B cell (primary cell): ENCODE data around the gene GLRX. TPM values are rescaled to one million over a fixed set of nuclear protein-coding genes. Genes with fewer than 3 reads are reported as not detected.
A peak's percentile ranks its signal among the peaks of the same experiment; 100 is the strongest.
"Not testable (repeated sequence)": the region's sequence is repeated elsewhere in the genome, so short reads cannot be mapped to it uniquely, and the experiment has no call there.

Experiments used
- ATAC-seq: fragments of 200-7000 bp; cut with Tn5 transposase; one replicate; pipeline ENCODE4 v1.10.0; 2021; ENCODE audit warnings: low read depth, mild to moderate bottlenecking, moderate number of reproducible peaks, moderate library complexity
- CTCF ChIA-PET: fragments of 350-600 bp; sonication (Branson Sonifier 250); formaldehyde crosslinking; loops from one replicate; lab custom pipeline; 2021; ENCODE audit warnings: antibody characterized with exemption, inconsistent platforms; lab: Charles Lee
- POLR2A ChIA-PET: fragments of 350-600 bp; sonication (Branson Sonifier 250); formaldehyde crosslinking; loops from one replicate; lab custom pipeline; 2021; ENCODE audit warnings: antibody characterized with exemption; lab: Charles Lee
- DNase-seq: peaks from one replicate; pipeline ENCODE4 v3.0.0; 2013
- H2AFZ ChIP-seq: 2 replicates; pipeline ENCODE4 v1.6.1; 2012; ENCODE audit warnings: mild to moderate bottlenecking, low read depth, low read length; ENCODE audit not compliant: insufficient read depth, poor library complexity, severe bottlenecking
- H3K27ac ChIP-seq, 2 donors: 1 replicate in 1 of 2; 2 replicates in 1 of 2; pipeline ENCODE4 v1.5.1; 2012 to 2013; ENCODE audit warnings: low read length in 2 of 2, mild to moderate bottlenecking in 2 of 2, moderate library complexity in 1 of 2
- H3K27me3 ChIP-seq, 4 experiments: fragments of 200-600 bp in 1 of 4; sonication (generic) in 1 of 4; replicated peaks in 1 of 4; 1 replicate in 2 of 4; 2 replicates in 2 of 4; pipeline versions ENCODE4 v1.6.1 to v1.7.0; 2013 to 2016; ENCODE audit warnings: low read length in 3 of 4, mild to moderate bottlenecking in 2 of 4, mixed read lengths in 1 of 4, moderate library complexity in 1 of 4; ENCODE audit not compliant: insufficient read depth in 4 of 4, control insufficient read depth in 3 of 4; ENCODE audit errors: control extremely low read depth in 1 of 4
- H3K36me3 ChIP-seq, 2 experiments: replicated peaks in 1 of 2; 1 replicate in 1 of 2; 2 replicates in 1 of 2; pipeline versions ENCODE4 v1.6.1 to v1.7.1; 2013; ENCODE audit warnings: low read length in 1 of 2; ENCODE audit not compliant: insufficient read depth in 2 of 2, control insufficient read depth in 1 of 2; ENCODE audit errors: control extremely low read depth in 1 of 2, extremely low read depth in 1 of 2
- H3K4me1 ChIP-seq, 2 donors: fragments of 200-600 bp in 1 of 2; sonication (generic) in 1 of 2; 1 replicate in 1 of 2; 2 replicates in 1 of 2; pipeline versions ENCODE4 v1.5.1 to v1.6.1; 2013 to 2017; ENCODE audit warnings: low read length in 2 of 2; ENCODE audit not compliant: control insufficient read depth in 2 of 2, insufficient read depth in 2 of 2
- H3K4me2 ChIP-seq: replicated peaks from 2 replicates; pipeline ENCODE3; 2012; ENCODE audit warnings: mild to moderate bottlenecking, low read depth, low read length; ENCODE audit not compliant: poor library complexity, severe bottlenecking
- H3K4me3 ChIP-seq, 5 experiments: fragments of 200-600 bp in 1 of 5; sonication (generic) in 1 of 5; 1 replicate in 3 of 5; 2 replicates in 2 of 5; pipeline versions ENCODE4 v1.5.1 to v1.7.0; 2011 to 2016; ENCODE audit warnings: low read length in 4 of 5, mild to moderate bottlenecking in 4 of 5, low read depth in 2 of 5, control low read depth in 1 of 5, moderate library complexity in 1 of 5; ENCODE audit not compliant: insufficient read depth in 1 of 5; ENCODE audit errors: control extremely low read depth in 1 of 5, extremely low read depth in 1 of 5
- H3K79me2 ChIP-seq: fragments of 200-600 bp; sonication (generic); one replicate; pipeline ENCODE4 v1.6.0; 2016; ENCODE audit warnings: low read length; ENCODE audit not compliant: control insufficient read depth, insufficient read depth
- H3K9ac ChIP-seq: fragments of 200-600 bp; sonication (generic); 2 replicates; pipeline ENCODE4 v1.6.1; 2017; ENCODE audit warnings: mild to moderate bottlenecking, low read length, moderate library complexity
- H3K9me3 ChIP-seq, 3 donors: one replicate each; pipeline versions ENCODE4 v1.6.1 to v1.7.1; 2013; ENCODE audit warnings: low read length in 2 of 3; ENCODE audit not compliant: control insufficient read depth in 2 of 3, insufficient read depth in 1 of 3; ENCODE audit errors: control extremely low read depth in 1 of 3
- H4K20me1 ChIP-seq: 2 replicates; pipeline ENCODE4 v1.6.0; 2012; ENCODE audit warnings: mild to moderate bottlenecking, low read length; ENCODE audit not compliant: insufficient read depth, control insufficient read depth, poor library complexity, severe bottlenecking
- H3K27ac Mint-ChIP-seq: one replicate; pipeline ENCODE4 v1.8.0; 2021; ENCODE audit warnings: mixed read lengths
- H3K27me3 Mint-ChIP-seq: one replicate; pipeline ENCODE4 v1.8.0; 2021; ENCODE audit warnings: mixed read lengths
- H3K4me1 Mint-ChIP-seq: one replicate; pipeline ENCODE4 v1.8.0; 2021; ENCODE audit warnings: mixed read lengths
- H3K4me3 Mint-ChIP-seq: one replicate; pipeline ENCODE4 v1.8.0; 2021; ENCODE audit warnings: mixed read lengths
- H3K9me3 Mint-ChIP-seq: one replicate; pipeline ENCODE4 v1.8.0; 2022; ENCODE audit warnings: mixed read lengths; ENCODE audit not compliant: insufficient read depth
- CTCF ChIP-seq: fragments of 200-600 bp; IDR thresholded peaks from one replicate; pipeline ENCODE4 v1.8.0; 2022; ENCODE audit warnings: antibody characterized with exemption, mild to moderate bottlenecking
- EZH2 ChIP-seq: IDR thresholded peaks from 2 replicates; pipeline ENCODE4 v1.6.1; 2012; ENCODE audit warnings: borderline replicate concordance, low read depth, mild to moderate bottlenecking, moderate library complexity, low read length; ENCODE audit not compliant: insufficient read depth, poor library complexity, severe bottlenecking
- WGBS: methylation state at CpG from one replicate; pipeline ENCODE4 v1.1.5; 2013; ENCODE audit warnings: missing lambda C conversion rate; ENCODE audit not compliant: insufficient coverage; 5-methylcytosine and 5-hydroxymethylcytosine counted together
- intact Hi-C: fragments of 100-400 bp; cut with micrococcal nuclease; formaldehyde crosslinking; loops from one replicate; pipeline ENCODE4 v1.10.0; 2022
- polyA plus RNA-seq: library from polyadenylated mRNA; depleted of rRNA; stranded (reverse); fragments of >200 nt; gene quantifications from 2 replicates; pipeline ENCODE4 v1.2.3, GENCODE V29; 2012
- total RNA-seq, 2 donors: library from RNA; stranded (reverse); fragments of 120-200 nt in 1 of 2; gene quantifications; 1 replicate in 1 of 2; 2 replicates in 1 of 2; pipeline versions ENCODE4 v1.2.3 to v1.2.4, GENCODE V29; 2013 to 2022

GLRX gene
- total and polyA plus RNA-seq, 2 donors (not counting 1 experiment from before 2014, with no cell fraction given): 44.6 to 54.8 TPM

- Histone ChIP-seq H3K9me3 (peaks cover 0 to 5% (median 0%) of the 10 kb centered on the region in 3 donors), H3K9ac (peak overlapping the region; percentile 38), H3K79me2 (no peaks in the 10 kb centered on the region), H3K4me3 (peak overlapping the region in 1 of 5 experiments; percentile 35), H3K4me2 (peak overlapping the region; percentile 62), H2AFZ (peak overlapping the region; percentile 44), H3K4me1 (peaks cover 25 to 26% of the 10 kb centered on the region in 2 donors), H3K36me3 (no peaks in the 10 kb centered on the region), H3K27me3 (no peaks in the 10 kb centered on the region), H3K27ac (peak overlapping the region; percentile 38 to 78), H4K20me1 (no peaks in the 10 kb centered on the region)
- peaks cover 30% of the 10 kb centered on the region for H3K4me1 Mint-ChIP-seq
- intact Hi-C loops: no loop called here
- POLR2A ChIA-PET: no interaction called here
- WGBS: 50% methylated on average over 1 of the region's 1 CpG
- H3K27me3 Mint-ChIP-seq: no peaks in the 10 kb centered on the region
- CTCF ChIA-PET: interaction anchor here (1.2 to 2.8 kb wide), 4 partner anchors 8 to 89 kb away, joined by 3 to 14 read pairs (median 8); no protein-coding TSS in a partner anchor
- H3K4me3 Mint-ChIP-seq: peak overlapping the region; percentile 72
- H3K9me3 Mint-ChIP-seq: no peaks in the 10 kb centered on the region
- H3K27ac Mint-ChIP-seq: peak overlapping the region; percentile 89
- ATAC-seq: no peak
- TF ChIP-seq CTCF: no peak
- no peak for TF ChIP-seq EZH2
- peak; percentile 39 for DNase-seq
Measured at GRCh38 chr5:95870105-95870672, 47.7 kb upstream of the GLRX start.

DNA sequence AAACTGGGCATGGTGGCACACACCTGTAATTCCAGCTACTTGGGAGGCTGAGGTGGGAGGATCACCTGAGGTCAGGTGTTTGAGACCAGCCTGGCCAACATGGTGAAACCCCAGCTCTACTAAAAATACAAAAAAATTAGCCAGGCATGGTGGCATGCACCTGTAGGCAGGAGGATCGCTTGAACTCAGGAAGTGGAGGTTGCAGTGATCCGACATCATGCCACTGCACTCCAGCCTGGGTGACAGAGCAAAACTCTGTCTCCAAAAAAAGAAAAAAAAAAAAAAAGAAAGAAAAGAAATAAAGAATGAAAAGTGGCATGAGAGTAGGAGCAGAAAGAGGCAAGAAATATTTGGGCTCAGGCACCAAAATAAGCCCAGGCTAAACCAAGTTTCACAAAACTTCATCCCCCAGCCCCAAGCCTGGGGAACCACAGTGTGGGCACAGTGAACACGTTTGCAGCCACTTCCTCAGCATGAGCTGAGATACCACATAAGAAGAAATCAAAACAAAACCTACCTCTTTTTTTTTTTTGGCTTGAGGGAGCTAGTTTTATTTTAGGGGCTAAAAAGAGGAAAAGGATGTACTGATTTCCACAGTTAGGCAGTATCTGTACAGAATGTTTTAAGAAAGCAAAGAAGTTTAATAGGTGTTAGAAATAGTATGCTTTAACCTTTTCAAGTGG is 46.8 kb upstream of the GLRX start:
- Histone ChIP-seq H3K4me1 (peaks cover 25 to 26% of the 10 kb centered on the region in 2 donors), H3K4me2 (peak overlapping the region; percentile 62), H3K27ac (peak overlapping the region; percentile 42 to 71), H3K4me3 (peak overlapping the region in 1 of 5 experiments; percentile 26)
- intact Hi-C loops, H3K27me3 Mint-ChIP-seq, H3K9me3 Mint-ChIP-seq, H3K79me2 ChIP-seq, H3K9ac ChIP-seq, H2AFZ ChIP-seq, H3K27me3 ChIP-seq, H3K9me3 ChIP-seq, H4K20me1 ChIP-seq, H3K36me3 ChIP-seq: not testable (repeated sequence)
- peak overlapping the region; percentile 79 for H3K27ac Mint-ChIP-seq
- ATAC-seq: peak; percentile 71
- ChIA-PET POLR2A (interaction anchor here (0.7 kb wide), 2 partner anchors 52 to 59 kb away, joined by 3 to 4 read pairs; no protein-coding TSS in a partner anchor), CTCF (interaction anchor here (1.0 to 2.8 kb wide), 5 partner anchors 10 to 468 kb away, joined by 3 to 14 read pairs (median 7); no protein-coding TSS in a partner anchor)
- H3K4me3 Mint-ChIP-seq: peak overlapping the region; percentile 49
- DNase-seq: peak; percentile 62
- peaks cover 30% of the 10 kb centered on the region for H3K4me1 Mint-ChIP-seq
- WGBS: 0% methylated on average over 1 of the region's 3 CpGs
